K562 (cell line): Measurements from ENCODE around the gene AEN. TPM values are rescaled to one million over a fixed set of nuclear protein-coding genes. Genes with fewer than 3 reads are reported as not detected.

ENCODE experiments used
- SP1 ChIP-seq: sonication (generic); formaldehyde crosslinking; IDR thresholded peaks from 2 replicates; pipeline ENCODE4 v1.8.1; 2022; ENCODE audit warnings: mild to moderate bottlenecking, missing genetic modification reagents
- ZNF318 ChIP-seq, 2 experiments: fragments of 450-650 bp; IDR thresholded peaks; 2 replicates each; pipeline ENCODE4 v1.6.1; 2016; ENCODE audit warnings: mild to moderate bottlenecking in 2 of 2, borderline replicate concordance in 1 of 2, low read depth in 1 of 2, moderate library complexity in 1 of 2
- polyA plus RNA-seq, 8 experiments: library from polyadenylated mRNA; depleted of rRNA in 4 of 8; stranded (reverse) in 5 of 8; unstranded in 3 of 8; fragments of >200 nt; fragmentation: Nextera tagmentation in 2 of 8; fragmentation: Illumina TruSeq in 1 of 8; extraction: Ambion mirVana in 2 of 8; extraction: Trizol in 1 of 8; gene quantifications; 2 replicates each; pipeline versions ENCODE4 v1.2.1 to v1.2.3, GENCODE V29; 2011 to 2014; ENCODE audit warnings: inconsistent platforms in 1 of 8, missing spikeins in 1 of 8
- total RNA-seq, 7 experiments: library from RNA; depleted of rRNA in 6 of 7; stranded (reverse); fragments of >200 nt in 6 of 7; fragmentation: Illumina TruSeq in 2 of 7; extraction: Trizol in 2 of 7; gene quantifications; 2 replicates each; pipeline versions ENCODE4 v1.2.1 to v1.2.3, GENCODE V29; 2011 to 2021; ENCODE audit warnings: low replicate concordance in 1 of 7

AEN gene
- total and polyA plus RNA-seq, 9 of the 15 experiments (the other 6 are each of a cell fraction or from before 2014, with no cell fraction given) = 9.0 to 51.0 (median 32.8) TPM

- TF ChIP-seq ZNF318 (IDR thresholded peaks at IDR 0.05; ENCODE audit: borderline replicate concordance in 1 of 2, low read depth in 1 of 2) (no peak), SP1 (CRISPR knock-in tag) (no peak)
- TF ChIP-seq, all 486 proteins: peak for 0
Observed at GRCh38 chr15:88624971-88625490, 3.9 kb downstream of the AEN start (continued).
